Measurements from ENCODE around the gene HNRNPL.

DNA sequence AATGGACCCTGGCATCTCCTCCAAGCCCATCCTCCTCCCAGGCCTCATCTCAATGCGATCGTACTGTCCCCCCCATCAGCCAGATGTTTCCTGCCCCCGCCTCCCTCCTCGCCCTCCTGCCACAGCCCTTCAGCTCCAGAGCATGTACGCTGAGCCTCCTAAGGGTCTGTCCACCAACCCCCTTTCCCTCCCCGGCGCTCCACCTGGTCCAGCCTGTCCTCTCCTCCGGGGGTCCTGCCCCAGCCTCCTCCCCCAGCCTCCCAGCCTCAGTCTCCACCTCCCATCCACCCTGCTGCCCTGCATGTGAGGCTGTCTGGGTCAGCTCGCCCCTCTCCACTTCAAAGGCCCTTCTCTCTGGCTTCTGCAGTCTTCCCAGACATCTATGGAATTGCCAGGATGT is 45.2 kb upstream of the HNRNPL start:
- TF ChIP-seq POLR2A (IDR thresholded peaks at IDR 0.05) (no peak), EP300 (IDR thresholded peaks at IDR 0.05) (no peak)

Measured in tibial nerve (tissue), 3 donors.